ENCODE measurements around the gene B4GAT1.

GRCh38 chr11:66343176-66343575 lies 4.3 kb downstream of the B4GAT1 start:
- no peak for TF ChIP-seq USF1 (CRISPR knock-in tag; IDR thresholded peaks at IDR 0.05)
- TF ChIP-seq STAT6 (CRISPR knock-in tag; IDR thresholded peaks at IDR 0.05), result no peak
- TF ChIP-seq BACH1 (tag; IDR thresholded peaks at IDR 0.05), result no peak
- no peak for TF ChIP-seq POLR3A (IDR thresholded peaks at IDR 0.05; ENCODE audit: borderline replicate concordance, extremely low read depth, insufficient read depth, insufficient read length)
- TF ChIP-seq CAMTA2 (CRISPR knock-in tag; conservative IDR thresholded peaks at IDR 0.05), result no peak
- no peak for TF ChIP-seq CTCF (IDR thresholded peaks at IDR 0.05 in 2 of 3, conservative IDR thresholded peaks at IDR 0.05 in 1 of 3; ENCODE audit: insufficient read depth in 2 of 3, low read depth in 1 of 3, low read length in 3 of 3)
- no peak for TF ChIP-seq L3MBTL2 (IDR thresholded peaks at IDR 0.05)
- TF ChIP-seq ARHGAP35 (IDR thresholded peaks at IDR 0.05; ENCODE audit: partially characterized antibody), result no peak
